HG02938 (cell line): ENCODE data around the gene DDX17.

Source experiments
- ATAC-seq: cut with Tn5 transposase; IDR thresholded peaks from one replicate; pipeline ENCODE4 v1.9.1; 2021; ENCODE audit warnings: mild to moderate bottlenecking, moderate library complexity; ENCODE audit not compliant: unreplicated experiment

DDX17 gene

DNA sequence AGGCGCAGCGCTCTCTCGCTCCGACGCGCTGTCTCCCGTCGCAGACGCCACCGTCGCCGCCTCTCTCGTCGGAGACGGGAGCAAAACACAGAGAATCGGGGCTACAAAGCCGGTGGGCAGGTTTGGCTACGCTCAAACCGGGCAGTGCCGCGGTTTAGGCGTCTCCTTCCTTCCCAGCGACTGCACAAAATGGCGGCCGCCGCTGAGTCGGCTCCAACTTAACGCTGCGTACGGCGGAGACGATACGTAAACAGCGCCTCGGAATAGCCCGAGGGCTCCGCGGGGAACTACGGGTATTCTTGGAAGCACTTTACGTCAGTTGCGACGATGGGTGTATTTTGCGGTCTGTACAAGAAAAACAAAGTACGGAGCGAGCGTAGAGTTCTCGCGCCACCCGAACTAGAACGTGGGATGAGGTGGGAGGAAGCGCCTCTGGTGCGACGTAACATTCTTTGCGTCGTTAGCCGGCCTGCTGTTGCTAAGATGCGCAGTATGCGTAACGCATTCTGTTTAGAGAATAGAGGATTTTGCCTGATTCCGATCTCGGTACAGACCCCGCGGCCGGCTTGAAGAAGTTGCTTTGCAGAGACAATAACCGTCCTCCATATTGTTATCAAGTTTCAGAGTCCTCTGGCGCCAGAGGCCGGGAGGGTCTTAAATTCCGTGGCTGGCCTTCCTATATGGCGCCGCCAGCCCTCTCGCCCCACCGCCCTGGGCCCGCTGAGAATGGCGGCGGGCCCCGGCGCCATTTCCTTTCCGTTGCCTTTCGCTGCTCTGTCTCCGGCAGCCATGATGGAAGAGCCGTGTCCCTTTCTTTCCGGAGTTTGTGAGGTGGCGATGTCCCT lies at the start of gene DDX17:
Gene DDX17, minus strand, starts transcription at position 194 of the 845 bp plus-strand sequence.
- peak; percentile 80 for ATAC-seq

DNA sequence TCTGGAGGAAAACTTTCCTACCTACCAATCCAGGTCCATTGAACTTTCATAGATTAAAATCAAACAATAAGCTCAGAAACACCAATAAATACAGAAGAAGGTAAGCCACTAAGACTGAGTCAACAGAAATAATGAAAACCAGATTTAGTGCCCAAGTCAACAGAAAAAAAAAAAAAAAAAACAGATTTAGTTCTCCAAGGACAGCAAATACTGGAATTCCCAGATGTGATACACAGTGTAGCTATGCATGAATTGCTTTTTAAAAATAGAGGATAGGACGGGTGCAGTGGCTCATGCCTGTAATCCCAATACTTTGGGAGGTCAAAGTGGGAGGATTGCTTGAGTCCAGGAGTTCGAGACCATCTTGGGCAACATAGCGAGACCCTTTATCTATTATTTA lies 48.2 kb upstream of the DDX17 start:
- no peak for ATAC-seq

DNA sequence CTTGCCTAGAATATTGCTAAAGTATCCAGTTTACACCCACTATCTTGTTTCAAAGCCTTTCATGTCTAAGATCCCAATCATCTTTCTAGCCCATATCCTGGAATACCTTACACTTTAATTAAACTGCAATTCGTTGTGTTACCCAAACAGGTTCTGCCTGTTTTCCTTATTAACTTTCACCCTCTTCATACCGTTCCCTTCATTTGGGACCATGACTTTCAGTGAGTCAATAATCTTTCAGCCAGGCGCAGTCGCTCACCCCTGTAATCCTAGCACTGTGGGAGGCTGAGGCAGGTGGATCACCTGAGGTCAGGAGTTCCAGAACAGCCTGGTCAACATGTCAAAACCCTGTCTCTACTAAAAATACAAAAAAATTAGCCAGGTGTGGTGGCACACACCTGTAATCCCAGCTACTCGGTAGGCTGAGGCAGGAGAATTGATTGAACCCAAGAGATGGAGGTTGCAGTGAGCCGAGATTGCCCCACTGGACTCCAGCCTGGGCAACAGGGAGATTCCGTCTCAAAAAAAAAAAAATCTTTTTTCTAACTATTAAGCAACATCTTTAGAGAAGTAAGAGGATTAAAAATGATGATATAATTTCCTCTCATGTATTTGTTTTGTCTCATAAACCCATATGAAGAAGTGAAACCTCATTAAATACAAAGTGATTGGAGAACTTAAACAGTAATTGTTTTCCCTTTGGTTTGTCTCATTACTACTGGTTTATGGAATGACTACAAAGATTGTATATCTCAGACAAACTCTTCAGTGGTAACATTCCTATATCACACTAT lies 43.2 kb upstream of the DDX17 start:
- no peak for ATAC-seq

DNA sequence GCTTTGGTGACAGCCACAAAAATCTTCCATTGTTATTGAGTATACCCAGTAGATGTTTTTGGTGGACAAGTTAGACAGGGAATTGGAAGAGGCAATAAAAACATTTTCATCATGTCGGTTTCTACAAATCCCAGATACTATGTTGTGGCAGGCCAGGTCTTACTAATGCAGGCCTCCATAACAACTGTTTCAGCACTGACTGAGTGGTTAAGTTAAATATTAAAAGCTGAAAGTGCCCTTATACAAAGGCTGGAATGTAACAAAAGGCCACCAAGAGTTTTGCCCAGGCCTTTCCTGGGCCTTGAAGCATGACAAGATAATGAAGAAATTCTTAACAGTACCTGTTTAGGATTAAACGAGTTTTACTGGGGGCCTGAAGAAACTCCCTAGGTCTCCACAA lies 34.6 kb upstream of the DDX17 start:
- ATAC-seq, result no peak

DNA sequence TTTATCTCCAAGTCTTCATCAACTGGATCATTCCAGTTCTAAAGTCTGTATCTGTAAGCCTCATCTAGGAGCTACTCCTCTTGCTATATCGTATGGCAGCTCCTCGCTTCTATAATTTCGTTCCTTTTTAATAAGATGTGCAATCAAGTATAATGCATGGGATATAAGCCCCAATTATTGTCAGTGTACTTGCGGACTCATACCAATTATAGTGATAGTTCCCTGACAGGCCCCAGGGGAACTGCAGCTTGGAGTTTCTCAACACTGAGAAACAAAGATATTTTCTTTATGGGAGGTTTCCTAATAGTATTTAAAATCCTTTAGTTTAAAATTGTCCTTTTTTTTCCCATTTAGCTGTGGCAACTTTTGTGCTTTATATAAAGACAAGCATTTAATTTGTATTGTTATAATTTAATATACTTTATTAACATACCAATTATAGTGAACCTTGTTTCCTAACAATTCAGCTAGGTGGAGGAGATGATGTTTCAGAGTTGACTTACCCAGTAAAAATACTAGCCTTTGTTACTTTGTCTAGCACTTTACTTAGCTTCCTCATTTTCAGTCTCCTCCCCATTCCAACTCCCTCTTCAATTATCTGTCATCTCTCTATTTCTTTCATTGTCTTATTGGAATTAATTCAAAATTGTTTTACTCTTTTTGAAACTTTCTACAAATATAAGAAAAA lies 25.3 kb upstream of the DDX17 start:
- no peak for ATAC-seq

DNA sequence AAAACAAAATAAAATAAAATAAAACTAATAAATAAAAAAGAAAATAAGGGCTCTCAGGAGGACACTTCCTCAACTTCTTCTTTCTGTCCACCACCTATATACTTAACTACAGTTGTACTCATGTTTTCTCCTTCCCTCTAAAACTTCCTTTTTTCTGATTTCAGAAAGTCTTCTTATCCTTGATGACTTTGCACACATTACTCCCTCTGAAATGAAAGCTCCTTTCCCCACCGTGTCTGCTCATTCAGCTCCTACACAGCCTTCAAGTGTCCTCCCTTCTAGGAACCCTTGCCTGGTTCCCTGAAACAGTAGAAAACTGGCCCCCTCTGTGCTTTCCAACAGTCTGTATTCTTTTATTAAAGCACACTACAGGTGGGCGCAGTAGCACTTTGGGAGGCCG lies 18.3 kb upstream of the DDX17 start:
- no peak for ATAC-seq

DNA sequence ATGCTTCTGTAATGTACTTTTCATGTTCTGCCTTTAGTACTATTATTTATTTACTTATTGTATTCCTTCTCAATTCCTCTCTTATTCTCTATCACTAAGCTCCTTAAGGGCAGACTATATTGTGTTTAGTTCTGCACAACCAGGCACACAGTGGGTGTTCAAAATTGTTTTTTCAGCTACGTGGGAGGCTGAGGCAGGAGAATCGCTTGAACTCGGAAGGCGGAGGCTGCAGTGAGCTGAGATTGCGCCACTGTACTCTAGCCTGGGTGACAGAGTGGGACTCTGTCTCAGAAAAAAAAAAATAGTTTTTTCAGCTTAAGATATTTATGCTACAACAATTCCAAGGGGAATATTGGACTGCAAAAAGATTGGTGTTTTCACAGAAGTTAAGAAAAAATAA lies 17.4 kb upstream of the DDX17 start:
- no peak for ATAC-seq

DNA sequence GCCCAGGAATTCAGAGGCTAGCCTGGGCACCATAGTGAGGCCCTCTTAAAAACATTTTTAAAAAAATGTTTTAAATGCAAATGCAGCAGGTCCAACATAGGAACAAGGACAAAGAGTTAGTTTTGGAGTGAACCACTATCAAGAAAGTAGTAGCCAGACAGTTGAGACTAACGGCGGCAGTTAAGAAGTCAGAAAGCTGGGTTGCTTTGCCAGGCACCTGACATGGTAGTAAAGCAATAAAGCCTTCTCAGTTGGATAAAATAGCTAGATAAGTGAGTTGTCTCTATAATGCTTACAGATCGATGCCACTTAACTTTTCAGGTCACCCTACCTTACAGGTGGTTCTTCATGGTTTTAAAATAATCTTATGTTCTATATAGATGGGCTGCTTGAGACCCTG lies 16.9 kb upstream of the DDX17 start:
- ATAC-seq, result no peak

DNA sequence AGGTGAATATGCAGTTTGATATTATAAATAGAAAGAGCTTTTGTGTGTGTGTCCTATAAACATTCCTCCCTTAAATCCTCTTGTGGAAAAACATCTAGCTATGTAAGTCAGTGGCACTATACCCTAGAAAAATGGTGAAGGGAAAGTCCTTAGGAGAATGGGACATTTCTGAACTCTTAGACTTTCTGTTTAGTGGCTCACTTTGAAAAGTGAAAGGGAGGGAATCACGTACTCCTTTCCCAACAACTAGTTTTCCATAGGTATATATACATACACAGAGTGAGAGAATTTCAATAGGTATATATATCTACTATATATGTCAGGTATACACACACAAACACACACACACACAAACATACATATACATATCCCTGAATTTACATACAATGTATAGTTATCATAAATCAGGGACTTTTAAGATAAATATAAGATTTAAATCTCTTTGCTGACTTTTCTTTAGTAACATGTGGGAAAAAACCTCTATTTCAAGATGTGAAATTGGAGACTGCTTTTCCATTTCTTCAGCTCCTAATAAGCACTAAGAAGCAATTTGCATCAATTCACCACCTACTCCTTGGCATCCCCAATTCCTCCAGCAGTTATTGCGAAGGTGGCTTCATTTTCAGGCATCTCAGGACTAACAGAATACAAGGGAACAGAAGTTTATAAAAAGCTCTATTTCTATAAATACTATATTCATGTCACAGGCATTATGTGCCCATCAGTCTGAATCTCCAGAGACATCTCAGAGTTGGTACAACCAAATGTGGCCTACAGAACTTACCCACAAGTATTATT lies 13.5 kb upstream of the DDX17 start:
- no peak for ATAC-seq

DNA sequence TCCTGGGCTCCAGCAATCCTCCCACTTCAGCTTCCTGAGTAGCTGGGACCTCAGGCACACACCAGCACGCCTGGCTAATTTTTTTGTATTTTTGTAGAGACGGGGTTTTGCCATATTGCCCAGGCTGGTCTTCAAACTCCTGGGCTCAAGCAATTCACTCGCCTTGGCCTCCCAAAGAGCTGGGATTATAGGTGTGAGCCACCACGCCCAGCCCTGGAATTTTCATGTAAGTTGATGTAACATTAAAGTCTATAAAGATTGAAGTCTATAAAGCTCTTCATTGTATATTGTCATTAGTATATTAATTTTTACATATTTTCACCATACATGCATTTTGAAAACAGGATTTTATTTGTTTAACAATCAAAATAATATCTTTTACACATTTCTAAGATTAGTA lies 12.5 kb upstream of the DDX17 start:
- no peak for ATAC-seq

DNA sequence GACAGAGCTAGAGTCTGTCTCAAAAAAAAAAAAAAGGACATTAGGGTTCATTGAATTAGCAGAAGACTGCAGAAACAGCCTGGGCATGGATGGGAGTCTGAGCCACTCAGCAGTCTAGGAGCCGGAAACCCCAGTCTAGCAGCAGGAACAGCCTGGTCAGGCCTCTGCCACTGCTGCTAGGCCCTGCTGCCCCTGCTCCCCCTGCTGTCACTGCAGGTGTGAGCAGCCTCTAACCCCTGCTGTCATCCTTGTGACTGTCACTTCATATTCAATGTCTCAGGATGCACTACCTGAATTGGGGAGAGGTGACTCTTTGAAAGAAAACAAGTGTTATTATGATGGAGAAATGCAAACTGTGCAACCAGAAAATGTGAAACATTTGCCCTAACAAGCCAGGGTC lies 7.0 kb upstream of the DDX17 start:
- ATAC-seq, result no peak

DNA sequence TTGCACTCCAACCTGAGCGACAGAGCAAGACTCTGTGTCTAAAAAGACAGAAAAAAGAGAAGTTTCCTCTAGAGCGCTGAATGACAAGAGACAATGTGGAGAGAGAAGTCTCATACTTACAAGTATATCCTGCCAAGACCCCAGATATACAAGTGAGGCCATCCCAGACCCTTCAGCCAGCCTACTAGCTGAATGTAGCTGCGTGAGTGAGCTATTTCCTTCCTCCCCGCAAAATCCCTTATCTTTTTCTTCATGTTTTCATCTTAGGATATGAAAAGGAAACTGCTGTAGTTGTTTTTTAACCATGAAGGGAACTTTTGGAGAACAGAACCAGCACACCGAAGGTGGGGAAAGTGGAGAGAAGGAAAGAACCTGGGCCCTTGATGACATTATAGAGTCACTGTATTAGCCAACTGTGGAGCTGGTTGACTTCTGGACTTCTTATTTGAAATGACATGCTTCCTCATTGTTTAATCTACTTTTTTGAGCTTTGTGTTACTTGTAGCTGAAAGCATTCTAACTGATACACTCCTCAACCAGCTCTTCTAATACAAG lies 4.4 kb upstream of the DDX17 start:
- no peak for ATAC-seq

DNA sequence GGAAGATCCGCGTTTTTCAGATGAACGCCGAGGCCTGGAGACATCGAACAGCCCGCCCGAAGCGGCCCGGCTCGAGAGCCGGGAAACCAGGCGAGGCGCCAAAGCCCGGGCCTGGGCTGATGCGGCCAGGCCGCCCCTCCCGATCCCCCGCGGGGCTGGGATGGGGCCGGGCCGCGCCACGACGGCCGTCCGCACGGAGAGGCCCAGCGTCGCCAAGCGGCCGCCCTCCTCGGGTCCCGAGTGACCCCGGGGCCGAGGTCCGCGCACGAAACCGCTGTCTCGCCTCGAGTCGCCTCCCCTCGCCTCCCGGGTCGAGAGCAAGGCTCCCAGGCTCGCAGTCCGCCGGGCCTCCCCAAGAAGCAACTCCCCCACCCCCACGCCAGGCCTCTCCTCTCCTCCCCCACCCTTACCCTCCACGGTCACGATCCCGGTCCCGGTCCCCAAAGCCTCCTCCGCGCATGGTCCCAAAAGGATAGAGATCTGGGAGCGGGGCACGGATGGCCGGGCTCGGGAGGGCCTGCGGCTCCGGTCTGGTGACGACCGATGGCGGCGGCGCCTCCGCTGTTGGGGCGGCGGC lies 482 bp downstream of the DDX17 start:
- ATAC-seq, result peak; percentile 10

DNA sequence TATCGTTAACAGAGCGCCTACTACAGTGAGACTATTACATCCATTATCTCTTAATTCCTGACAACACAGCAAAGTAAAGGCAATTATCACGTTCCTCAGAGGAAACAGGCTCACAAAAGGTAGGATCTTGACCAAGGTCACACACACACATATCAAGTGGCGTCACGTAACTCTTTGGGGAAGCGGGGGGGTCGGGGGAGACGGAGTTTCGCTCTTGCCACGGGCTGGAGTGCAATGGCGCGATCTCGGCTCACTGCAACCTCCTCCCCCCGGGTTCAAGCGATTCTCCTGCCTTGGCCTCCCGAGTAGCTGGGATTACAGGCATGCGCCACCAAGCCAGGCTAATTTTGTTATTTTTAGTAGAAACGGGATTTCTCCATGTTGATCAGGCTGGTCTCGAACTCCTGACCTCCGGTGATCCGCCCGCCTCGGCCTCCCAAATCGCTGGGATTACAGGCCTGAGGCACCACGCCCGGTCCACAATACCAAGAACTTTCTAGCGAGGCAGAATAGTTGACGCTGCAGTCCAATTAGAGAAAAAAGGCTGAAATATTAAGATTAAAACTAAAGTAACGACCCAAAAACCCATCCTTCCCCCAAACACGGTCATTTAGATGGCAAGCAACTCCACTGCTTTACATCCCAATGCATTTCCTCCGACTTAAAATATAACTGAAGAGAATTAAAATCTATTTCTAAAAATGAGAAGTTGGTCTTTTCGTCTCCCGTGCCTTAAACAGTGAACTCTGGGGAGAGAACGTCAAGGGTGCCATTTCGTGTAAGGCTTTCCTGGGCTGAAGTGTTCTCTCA lies 1.2 kb downstream of the DDX17 start:
- ATAC-seq, result no peak

DNA sequence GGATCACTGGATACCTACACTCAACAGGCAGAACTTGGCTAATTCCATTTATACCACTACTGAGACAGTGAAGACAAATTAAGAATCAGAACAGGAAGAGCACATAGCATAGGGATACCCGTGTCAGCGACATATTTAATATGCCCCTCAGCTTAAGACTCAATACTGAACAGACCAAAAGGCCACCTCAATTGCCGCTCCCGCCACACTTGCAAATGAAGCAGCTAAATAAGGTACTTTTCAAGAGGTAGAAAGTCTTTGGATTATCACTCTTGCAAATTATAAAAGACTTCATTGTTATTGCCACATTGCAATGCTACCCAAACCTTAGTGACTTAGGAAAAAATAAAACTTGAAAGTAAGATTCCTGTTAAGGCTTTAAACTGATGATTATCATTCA lies 3.1 kb downstream of the DDX17 start:
- no peak for ATAC-seq

DNA sequence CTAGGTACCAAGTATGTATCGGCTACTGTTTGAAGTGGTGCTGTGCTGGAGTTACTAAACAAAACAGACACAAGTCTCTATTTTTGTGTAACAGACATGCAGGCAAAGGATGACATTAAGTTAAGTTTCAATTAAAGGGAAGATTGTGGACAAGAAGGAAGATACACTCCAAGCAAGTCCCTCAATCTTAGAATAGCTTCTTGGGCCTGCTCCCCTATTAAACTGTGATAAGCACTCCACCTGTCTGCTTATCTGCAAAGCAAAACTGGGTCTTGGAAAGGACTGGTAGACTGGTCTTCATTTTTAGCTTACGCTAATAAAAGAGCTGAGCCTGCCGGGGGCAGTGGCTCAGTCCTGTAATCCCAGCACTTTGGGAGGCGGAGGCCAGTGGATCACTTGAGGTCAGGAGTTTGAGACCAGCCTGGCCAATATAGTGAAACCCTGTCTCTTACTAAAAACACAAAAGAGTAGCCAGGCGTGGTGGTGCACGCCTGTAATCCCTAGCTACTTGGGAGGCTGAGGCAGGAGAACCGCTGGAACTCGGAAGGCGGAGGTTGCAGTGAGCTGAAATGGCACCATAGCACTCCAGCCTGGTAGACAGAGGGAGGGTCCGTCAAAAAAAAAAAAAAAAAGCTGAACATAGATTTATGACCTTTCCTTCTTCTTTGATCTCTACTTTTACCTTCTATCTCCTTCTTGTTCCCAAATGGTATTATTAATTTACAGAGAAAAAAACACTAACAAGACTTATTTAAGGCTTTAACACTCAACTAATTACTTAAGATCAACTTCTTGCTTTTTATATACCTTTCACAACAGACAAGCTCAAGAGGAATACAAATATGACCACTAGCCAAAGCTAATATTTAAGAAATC lies 4.1 kb downstream of the DDX17 start:
- no peak for ATAC-seq

DNA sequence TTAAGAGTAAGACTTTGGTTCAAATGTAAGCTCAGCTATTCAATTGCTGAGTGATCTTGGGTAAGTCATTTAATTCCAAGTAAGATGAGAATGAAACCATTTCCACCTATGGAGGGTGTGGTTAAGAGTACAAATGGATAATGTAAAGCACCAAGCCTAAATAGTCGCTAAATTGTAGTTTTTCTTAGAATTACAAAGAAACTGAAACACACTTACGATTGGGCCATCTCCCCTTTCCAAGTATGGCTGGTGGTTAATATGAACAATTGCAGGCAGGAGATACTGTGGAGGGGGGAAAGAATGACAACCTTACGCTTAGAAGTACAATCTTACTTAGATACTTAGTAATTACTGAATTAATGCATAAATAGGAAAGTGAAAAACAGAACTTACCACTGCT lies 8.2 kb downstream of the DDX17 start:
- no peak for ATAC-seq

DNA sequence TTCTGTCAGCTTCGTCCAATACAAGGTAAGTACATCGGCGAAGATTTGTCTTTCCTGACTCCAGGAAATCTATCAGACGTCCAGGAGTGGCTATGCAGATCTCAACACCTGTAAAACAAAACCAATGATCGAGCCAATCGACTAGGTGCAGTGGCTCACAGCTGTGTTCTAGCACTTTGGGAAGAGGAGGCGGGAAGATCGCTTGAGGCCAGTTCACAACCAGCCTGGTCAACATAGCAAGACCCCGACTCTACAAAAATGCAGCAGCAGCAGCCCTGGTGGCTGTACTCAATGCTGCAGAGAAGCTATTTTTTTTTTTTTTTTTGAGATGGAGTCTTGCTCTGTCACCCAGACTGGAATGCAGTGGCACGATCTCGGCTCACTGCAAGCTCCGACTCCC lies 11.2 kb downstream of the DDX17 start:
- no peak for ATAC-seq
